Measurements from ENCODE around the gene B3GNT7. TPM values are rescaled to one million over a fixed set of nuclear protein-coding genes. Genes with fewer than 3 reads are reported as not detected.

The B3GNT7 gene
- total RNA-seq, 1 experiment from 2014 or later = 6.1 TPM

DNA sequence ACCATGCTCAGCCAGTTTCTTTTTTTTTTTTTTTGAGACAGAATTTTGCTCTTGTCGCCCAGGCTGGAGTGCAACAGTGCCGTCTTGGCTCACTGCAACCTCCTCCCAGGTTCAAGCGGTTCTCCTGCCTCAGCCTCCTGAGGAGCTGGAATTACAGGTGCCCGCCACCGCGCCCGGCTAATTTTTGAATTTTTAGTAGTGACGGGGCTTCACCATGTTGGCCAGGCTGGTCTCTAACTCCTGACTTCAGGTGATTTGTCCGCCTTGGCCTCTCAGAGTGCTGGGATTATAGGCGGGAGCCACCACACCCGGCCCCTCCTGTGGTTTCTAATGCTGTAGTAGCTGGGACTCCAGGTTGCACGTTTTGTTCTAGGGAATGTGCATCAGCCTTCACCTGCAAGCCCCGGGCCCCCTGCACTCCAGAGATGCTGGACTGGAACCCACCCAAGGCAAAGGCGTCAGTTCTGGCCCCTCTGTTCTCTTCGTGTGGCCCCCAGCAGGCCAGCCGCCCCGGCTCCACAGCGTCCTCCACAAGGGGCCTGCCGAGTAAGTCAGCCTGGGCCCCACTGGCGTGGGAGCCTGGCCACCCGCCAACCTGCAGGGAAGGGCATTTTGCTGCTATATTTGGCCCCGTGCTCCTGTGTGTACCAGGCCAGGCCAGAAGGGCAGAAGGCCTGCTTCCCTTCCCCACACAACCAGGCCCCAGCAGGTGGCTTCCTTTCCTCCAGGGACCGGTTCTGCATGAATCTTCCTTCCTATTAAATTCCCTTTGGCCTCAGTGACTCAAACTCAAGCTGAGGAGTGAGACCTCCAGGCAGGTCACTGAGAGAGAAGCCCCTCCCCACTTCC, 25.7 kb upstream of the B3GNT7 start:
- H2AFZ ChIP-seq (ENCODE audit: low read depth, low read length, poor library complexity, severe bottlenecking) = no peak overlapping the region
- ChIA-PET CTCF (no interaction called here), RAD21 (ENCODE audit: low non-redundant PET in 1 of 2, low total read pairs in 2 of 2, uncharacterized antibody in 2 of 2, unreplicated experiment in 2 of 2) (no interaction called here), POLR2A (no interaction called here)
- no peaks in the 10 kb centered on the region for H4K20me1 ChIP-seq (ENCODE audit: insufficient read depth)
- DNase-seq (ENCODE audit: low read depth, low spot score) (no peak), ATAC-seq (no peak)
- intact Hi-C loops (cut with micrococcal nuclease) = no loop called here
- peaks cover 4 to 15% of the 10 kb centered on the region in 2 experiments; a peak in 3 of 4 replicates for H3K4me1 ChIP-seq (ENCODE audit: control insufficient read depth in 1 of 2, insufficient read depth in 2 of 2, low read length in 2 of 2)
- TF ChIP-seq SRF (IDR thresholded peaks at IDR 0.05; ENCODE audit: low read depth) = no peak
- H3K4me3 ChIP-seq (replicated peaks in 1 of 2; ENCODE audit: low read depth in 1 of 2, low read length in 2 of 2) = no peak overlapping the region
- no peak overlapping the region for H3K27ac ChIP-seq (ENCODE audit: low read depth, low read length)
- H3K79me2 ChIP-seq (ENCODE audit: insufficient read depth, low read length) = no peaks in the 10 kb centered on the region
- H3K9ac ChIP-seq (ENCODE audit: low read length) = no peak overlapping the region
- BruUV-seq (replicated peaks) = no TSS peak
- no peaks in the 10 kb centered on the region for H3K9me3 ChIP-seq (ENCODE audit: control insufficient read depth in 1 of 2, insufficient read depth in 1 of 2, low read depth in 1 of 2, low read length in 2 of 2)
- no peak overlapping the region for H3K4me2 ChIP-seq (ENCODE audit: low read length)
- no peaks in the 10 kb centered on the region for H3K27me3 ChIP-seq (ENCODE audit: insufficient read depth, low read length)
- H3K9me2 ChIP-seq (ENCODE audit: insufficient read depth) = no peaks in the 10 kb centered on the region
- no peaks in the 10 kb centered on the region for H3K36me3 ChIP-seq (ENCODE audit: control insufficient read depth in 1 of 2, insufficient read depth in 2 of 2, low read length in 2 of 2)

GRCh38 chr2:231370429-231370748, 25.1 kb upstream of the B3GNT7 start:
- H4K20me1 ChIP-seq (ENCODE audit: insufficient read depth) = no peaks in the 10 kb centered on the region
- H3K9ac ChIP-seq (ENCODE audit: low read length) = no peak overlapping the region
- no peak overlapping the region for H3K4me2 ChIP-seq (ENCODE audit: low read length)
- ChIA-PET RAD21 (ENCODE audit: low non-redundant PET in 1 of 2, low total read pairs in 2 of 2, uncharacterized antibody in 2 of 2, unreplicated experiment in 2 of 2) (no interaction called here), POLR2A (no interaction called here), CTCF (no interaction called here)
- no peak for DNase-seq (ENCODE audit: low read depth, low spot score)
- H3K9me3 ChIP-seq (ENCODE audit: control insufficient read depth in 1 of 2, insufficient read depth in 1 of 2, low read depth in 1 of 2, low read length in 2 of 2) = no peaks in the 10 kb centered on the region
- H3K79me2 ChIP-seq (ENCODE audit: insufficient read depth, low read length) = no peaks in the 10 kb centered on the region
- intact Hi-C loops (cut with micrococcal nuclease) = no loop called here
- ATAC-seq = no peak
- H3K9me2 ChIP-seq (ENCODE audit: insufficient read depth) = no peaks in the 10 kb centered on the region
- no peaks in the 10 kb centered on the region for H3K36me3 ChIP-seq (ENCODE audit: control insufficient read depth in 1 of 2, insufficient read depth in 2 of 2, low read length in 2 of 2)
- no peaks in the 10 kb centered on the region for H3K27me3 ChIP-seq (ENCODE audit: insufficient read depth, low read length)
- peaks cover 1 to 10% of the 10 kb centered on the region in 2 experiments; a peak in 3 of 4 replicates for H3K4me1 ChIP-seq (ENCODE audit: control insufficient read depth in 1 of 2, insufficient read depth in 2 of 2, low read length in 2 of 2)
- no TSS peak for BruUV-seq (replicated peaks)
- H3K4me3 ChIP-seq (replicated peaks in 1 of 2; ENCODE audit: low read depth in 1 of 2, low read length in 2 of 2) = no peak overlapping the region
- H2AFZ ChIP-seq (ENCODE audit: low read depth, low read length, poor library complexity, severe bottlenecking) = no peak overlapping the region
- no peak overlapping the region for H3K27ac ChIP-seq (ENCODE audit: low read depth, low read length)
- no peak for TF ChIP-seq SIN3A (IDR thresholded peaks at IDR 0.05; ENCODE audit: low read depth)
- TF ChIP-seq JUND (IDR thresholded peaks at IDR 0.05) = no peak
- TF ChIP-seq, protein P1, sequence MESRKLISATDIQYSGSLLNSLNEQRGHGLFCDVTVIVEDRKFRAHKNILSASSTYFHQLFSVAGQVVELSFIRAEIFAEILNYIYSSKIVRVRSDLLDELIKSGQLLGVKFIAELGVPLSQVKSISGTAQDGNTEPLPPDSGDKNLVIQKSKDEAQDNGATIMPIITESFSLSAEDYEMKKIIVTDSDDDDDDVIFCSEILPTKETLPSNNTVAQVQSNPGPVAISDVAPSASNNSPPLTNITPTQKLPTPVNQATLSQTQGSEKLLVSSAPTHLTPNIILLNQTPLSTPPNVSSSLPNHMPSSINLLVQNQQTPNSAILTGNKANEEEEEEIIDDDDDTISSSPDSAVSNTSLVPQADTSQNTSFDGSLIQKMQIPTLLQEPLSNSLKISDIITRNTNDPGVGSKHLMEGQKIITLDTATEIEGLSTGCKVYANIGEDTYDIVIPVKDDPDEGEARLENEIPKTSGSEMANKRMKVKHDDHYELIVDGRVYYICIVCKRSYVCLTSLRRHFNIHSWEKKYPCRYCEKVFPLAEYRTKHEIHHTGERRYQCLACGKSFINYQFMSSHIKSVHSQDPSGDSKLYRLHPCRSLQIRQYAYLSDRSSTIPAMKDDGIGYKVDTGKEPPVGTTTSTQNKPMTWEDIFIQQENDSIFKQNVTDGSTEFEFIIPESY (IDR thresholded peaks at IDR 0.05; ENCODE audit: extremely low read depth, insufficient replicate concordance, low read length) = no peak
- TF ChIP-seq, protein P2, sequence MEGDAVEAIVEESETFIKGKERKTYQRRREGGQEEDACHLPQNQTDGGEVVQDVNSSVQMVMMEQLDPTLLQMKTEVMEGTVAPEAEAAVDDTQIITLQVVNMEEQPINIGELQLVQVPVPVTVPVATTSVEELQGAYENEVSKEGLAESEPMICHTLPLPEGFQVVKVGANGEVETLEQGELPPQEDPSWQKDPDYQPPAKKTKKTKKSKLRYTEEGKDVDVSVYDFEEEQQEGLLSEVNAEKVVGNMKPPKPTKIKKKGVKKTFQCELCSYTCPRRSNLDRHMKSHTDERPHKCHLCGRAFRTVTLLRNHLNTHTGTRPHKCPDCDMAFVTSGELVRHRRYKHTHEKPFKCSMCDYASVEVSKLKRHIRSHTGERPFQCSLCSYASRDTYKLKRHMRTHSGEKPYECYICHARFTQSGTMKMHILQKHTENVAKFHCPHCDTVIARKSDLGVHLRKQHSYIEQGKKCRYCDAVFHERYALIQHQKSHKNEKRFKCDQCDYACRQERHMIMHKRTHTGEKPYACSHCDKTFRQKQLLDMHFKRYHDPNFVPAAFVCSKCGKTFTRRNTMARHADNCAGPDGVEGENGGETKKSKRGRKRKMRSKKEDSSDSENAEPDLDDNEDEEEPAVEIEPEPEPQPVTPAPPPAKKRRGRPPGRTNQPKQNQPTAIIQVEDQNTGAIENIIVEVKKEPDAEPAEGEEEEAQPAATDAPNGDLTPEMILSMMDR (IDR thresholded peaks at IDR 0.05 in 2 of 3, conservative IDR thresholded peaks at IDR 0.05 in 1 of 3; ENCODE audit: borderline replicate concordance in 1 of 3, insufficient read depth in 1 of 3, low read depth in 2 of 3, low read length in 2 of 3) = no peak
- TF ChIP-seq EZH2phosphoT487 (IDR thresholded peaks at IDR 0.05; ENCODE audit: borderline replicate concordance) = no peak
- TF ChIP-seq CEBPB (IDR thresholded peaks at IDR 0.05; ENCODE audit: low read depth) = no peak
- no peak for TF ChIP-seq SRF (IDR thresholded peaks at IDR 0.05; ENCODE audit: low read depth)
- TF ChIP-seq, protein P3, sequence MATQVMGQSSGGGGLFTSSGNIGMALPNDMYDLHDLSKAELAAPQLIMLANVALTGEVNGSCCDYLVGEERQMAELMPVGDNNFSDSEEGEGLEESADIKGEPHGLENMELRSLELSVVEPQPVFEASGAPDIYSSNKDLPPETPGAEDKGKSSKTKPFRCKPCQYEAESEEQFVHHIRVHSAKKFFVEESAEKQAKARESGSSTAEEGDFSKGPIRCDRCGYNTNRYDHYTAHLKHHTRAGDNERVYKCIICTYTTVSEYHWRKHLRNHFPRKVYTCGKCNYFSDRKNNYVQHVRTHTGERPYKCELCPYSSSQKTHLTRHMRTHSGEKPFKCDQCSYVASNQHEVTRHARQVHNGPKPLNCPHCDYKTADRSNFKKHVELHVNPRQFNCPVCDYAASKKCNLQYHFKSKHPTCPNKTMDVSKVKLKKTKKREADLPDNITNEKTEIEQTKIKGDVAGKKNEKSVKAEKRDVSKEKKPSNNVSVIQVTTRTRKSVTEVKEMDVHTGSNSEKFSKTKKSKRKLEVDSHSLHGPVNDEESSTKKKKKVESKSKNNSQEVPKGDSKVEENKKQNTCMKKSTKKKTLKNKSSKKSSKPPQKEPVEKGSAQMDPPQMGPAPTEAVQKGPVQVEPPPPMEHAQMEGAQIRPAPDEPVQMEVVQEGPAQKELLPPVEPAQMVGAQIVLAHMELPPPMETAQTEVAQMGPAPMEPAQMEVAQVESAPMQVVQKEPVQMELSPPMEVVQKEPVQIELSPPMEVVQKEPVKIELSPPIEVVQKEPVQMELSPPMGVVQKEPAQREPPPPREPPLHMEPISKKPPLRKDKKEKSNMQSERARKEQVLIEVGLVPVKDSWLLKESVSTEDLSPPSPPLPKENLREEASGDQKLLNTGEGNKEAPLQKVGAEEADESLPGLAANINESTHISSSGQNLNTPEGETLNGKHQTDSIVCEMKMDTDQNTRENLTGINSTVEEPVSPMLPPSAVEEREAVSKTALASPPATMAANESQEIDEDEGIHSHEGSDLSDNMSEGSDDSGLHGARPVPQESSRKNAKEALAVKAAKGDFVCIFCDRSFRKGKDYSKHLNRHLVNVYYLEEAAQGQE (IDR thresholded peaks at IDR 0.05; ENCODE audit: low read depth) = no peak
- no peak for TF ChIP-seq CBX3 (IDR thresholded peaks at IDR 0.05; ENCODE audit: low read depth)
- TF ChIP-seq, protein P4, sequence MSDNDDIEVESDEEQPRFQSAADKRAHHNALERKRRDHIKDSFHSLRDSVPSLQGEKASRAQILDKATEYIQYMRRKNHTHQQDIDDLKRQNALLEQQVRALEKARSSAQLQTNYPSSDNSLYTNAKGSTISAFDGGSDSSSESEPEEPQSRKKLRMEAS (IDR thresholded peaks at IDR 0.05) = no peak
- no peak for TF ChIP-seq ATF3 (IDR thresholded peaks at IDR 0.05)
